Kidney (tissue), 14 donors: ENCODE measurements around the gene CFAP70. TPM values are rescaled to one million over a fixed set of nuclear protein-coding genes. Genes with fewer than 3 reads are reported as not detected.

ENCODE experiments used
- DNase-seq, 5 donors: peaks; one replicate each; pipeline ENCODE4 v3.0.0-alpha.2; 2013 to 2020
- FAIRE-seq: peaks from 2 replicates; lab custom pipeline; 2012; peaks lifted over from hg19 to GRCh38; lab: Jason Lieb, UNC
- H3K27ac ChIP-seq, 2 donors: one replicate each; pipeline ENCODE4 v1.7.0; 2013; ENCODE audit warnings: low read depth in 2 of 2, low read length in 2 of 2, inconsistent platforms in 1 of 2
- H3K27me3 ChIP-seq: one replicate; pipeline ENCODE4 v1.7.1; 2013; ENCODE audit warnings: low read length, inconsistent platforms; ENCODE audit not compliant: control insufficient read depth, insufficient read depth
- H3K36me3 ChIP-seq, 3 donors: one replicate each; pipeline versions ENCODE4 v1.7.0 to v1.7.1; 2013; ENCODE audit warnings: low read length in 3 of 3, control low read depth in 1 of 3, inconsistent platforms in 1 of 3; ENCODE audit not compliant: insufficient read depth in 3 of 3, control insufficient read depth in 2 of 3
- H3K4me1 ChIP-seq, 3 donors: one replicate each; pipeline versions ENCODE4 v1.7.0 to v1.7.1; 2013; ENCODE audit warnings: low read length in 3 of 3, inconsistent platforms in 1 of 3, low read depth in 1 of 3; ENCODE audit not compliant: control insufficient read depth in 2 of 3, insufficient read depth in 2 of 3
- H3K4me3 ChIP-seq, 3 donors: one replicate each; pipeline versions ENCODE4 v1.7.0 to v1.8.1; 2013; ENCODE audit warnings: low read length in 3 of 3, control low read depth in 1 of 3, inconsistent platforms in 1 of 3
- H3K9ac ChIP-seq, 3 donors: one replicate each; pipeline versions ENCODE4 v1.7.0 to v1.7.1; 2013; ENCODE audit warnings: low read length in 3 of 3, control low read depth in 1 of 3, inconsistent platforms in 1 of 3
- H3K9me3 ChIP-seq, 3 donors: one replicate each; pipeline versions ENCODE4 v1.7.0 to v1.7.1; 2013; ENCODE audit warnings: low read length in 3 of 3, control low read depth in 1 of 3, inconsistent platforms in 1 of 3; ENCODE audit not compliant: control insufficient read depth in 2 of 3, insufficient read depth in 1 of 3
- intact Hi-C: fragments of 100-400 bp; cut with DNase I; formaldehyde crosslinking; loops from one replicate; pipeline ENCODE4 v1.11.1; 2022
- polyA plus RNA-seq: library from polyadenylated mRNA; stranded (reverse); fragments of 350-450 nt; fragmentation: Illumina TruSeq; extraction: RNeasy Lipid Tissue Mini Kit (QIAGEN cat#74804); gene quantifications from one replicate; pipeline ENCODE4 v1.2.3, GENCODE V29; 2014; ENCODE audit warnings: low read depth, low replicate concordance; ENCODE audit not compliant: insufficient read depth
- total RNA-seq: library from RNA; stranded (reverse); fragmentation: NEBNext Ultra II Directional; extraction: Animal tissue kit (Norgen Biotek cat#: 25700); gene quantifications from one replicate; pipeline ENCODE4 v1.2.1, GENCODE V29; 2021
- TF ChIP-seq, protein P1 (sequence below): IDR thresholded peaks from 3 replicates; pipeline ENCODE4 v1.5.1; 2012; ENCODE audit warnings: mild to moderate bottlenecking, moderate library complexity, borderline replicate concordance; ENCODE audit not compliant: insufficient read depth; ENCODE audit errors: extremely low read depth
- donor health status: control.
- donor health status: control.
- donor health status: control.
- donor health status: control.
- donor health status: control.
- donor health status: DM: yes; HTN: yes; CAD: no.
- donor health status: Normal renal cell carcinoma (clear cell type).

CFAP70 gene
- total and polyA plus RNA-seq, 2 donors from 2014 or later = 6.0 to 8.7 TPM

DNA sequence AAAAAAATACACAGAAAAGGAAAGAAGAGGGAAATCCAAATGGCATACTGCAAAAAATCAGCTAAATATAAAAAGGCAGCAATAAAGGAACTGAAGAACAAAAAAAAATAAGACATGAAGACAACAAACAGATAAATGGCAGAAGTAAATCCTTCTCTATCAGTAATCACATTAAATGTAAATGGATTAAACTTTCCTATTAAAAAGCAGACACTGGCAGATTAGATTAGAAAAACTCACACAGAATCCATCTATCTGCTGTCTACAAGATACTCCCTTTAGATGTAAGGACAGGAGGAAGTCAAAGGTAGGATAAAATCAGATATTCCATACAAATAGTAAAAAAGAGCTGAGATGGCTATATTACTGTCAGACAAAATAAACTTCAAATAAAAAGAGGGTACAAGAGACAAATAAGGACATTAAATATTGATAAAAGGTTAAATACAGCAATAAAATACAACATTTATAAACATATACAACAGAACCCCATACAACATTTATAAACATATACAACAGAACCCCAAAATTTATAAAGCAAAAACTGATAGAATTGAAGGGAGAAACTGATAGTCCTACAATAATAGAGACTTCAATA lies 51.4 kb downstream of the CFAP70 start:
- no peak overlapping the region for H3K27ac ChIP-seq
- TF ChIP-seq, protein P1, sequence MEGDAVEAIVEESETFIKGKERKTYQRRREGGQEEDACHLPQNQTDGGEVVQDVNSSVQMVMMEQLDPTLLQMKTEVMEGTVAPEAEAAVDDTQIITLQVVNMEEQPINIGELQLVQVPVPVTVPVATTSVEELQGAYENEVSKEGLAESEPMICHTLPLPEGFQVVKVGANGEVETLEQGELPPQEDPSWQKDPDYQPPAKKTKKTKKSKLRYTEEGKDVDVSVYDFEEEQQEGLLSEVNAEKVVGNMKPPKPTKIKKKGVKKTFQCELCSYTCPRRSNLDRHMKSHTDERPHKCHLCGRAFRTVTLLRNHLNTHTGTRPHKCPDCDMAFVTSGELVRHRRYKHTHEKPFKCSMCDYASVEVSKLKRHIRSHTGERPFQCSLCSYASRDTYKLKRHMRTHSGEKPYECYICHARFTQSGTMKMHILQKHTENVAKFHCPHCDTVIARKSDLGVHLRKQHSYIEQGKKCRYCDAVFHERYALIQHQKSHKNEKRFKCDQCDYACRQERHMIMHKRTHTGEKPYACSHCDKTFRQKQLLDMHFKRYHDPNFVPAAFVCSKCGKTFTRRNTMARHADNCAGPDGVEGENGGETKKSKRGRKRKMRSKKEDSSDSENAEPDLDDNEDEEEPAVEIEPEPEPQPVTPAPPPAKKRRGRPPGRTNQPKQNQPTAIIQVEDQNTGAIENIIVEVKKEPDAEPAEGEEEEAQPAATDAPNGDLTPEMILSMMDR = no peak
- no peak for FAIRE-seq
- no peaks in the 10 kb centered on the region for H3K27me3 ChIP-seq
- intact Hi-C loops = no loop called here
- no peaks in the 10 kb centered on the region for H3K4me1 ChIP-seq
- H3K9ac ChIP-seq = no peak overlapping the region
- H3K9me3 ChIP-seq = peaks cover 0 to 18% (median 0%) of the 10 kb centered on the region in 3 donors
- DNase-seq = no peak
- no peaks in the 10 kb centered on the region for H3K36me3 ChIP-seq
- H3K4me3 ChIP-seq = no peak overlapping the region

DNA sequence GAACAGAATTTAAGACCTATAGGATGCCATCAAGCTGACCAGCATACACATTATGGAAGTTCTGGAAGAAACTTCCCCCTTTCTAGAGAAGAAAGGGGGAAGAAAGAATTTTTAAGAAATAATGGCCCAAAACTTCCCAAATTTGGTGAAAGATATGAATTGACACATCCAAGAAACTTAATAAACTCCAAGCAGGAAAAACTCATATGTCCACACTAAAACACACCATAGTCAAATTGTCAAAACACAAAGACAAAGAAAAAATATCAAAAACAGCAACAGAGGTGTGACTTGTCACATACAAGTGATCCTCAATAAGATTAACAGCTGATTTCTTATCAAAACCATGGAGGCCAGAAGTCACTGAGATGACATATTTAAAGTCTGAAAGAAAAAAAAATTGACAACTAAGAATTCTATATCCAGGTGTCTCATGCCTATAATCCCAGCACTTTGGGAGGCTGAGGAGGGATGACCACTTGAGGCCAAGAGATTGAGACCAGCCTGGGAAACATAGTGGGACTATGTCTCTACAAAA lies 52.4 kb downstream of the CFAP70 start:
- Histone ChIP-seq H3K27ac (no peak overlapping the region), H3K9me3 (peaks cover 0 to 18% (median 0%) of the 10 kb centered on the region in 3 donors), H3K9ac (no peak overlapping the region), H3K36me3 (no peaks in the 10 kb centered on the region), H3K4me1 (no peaks in the 10 kb centered on the region), H3K4me3 (no peak overlapping the region), H3K27me3 (no peaks in the 10 kb centered on the region)
- intact Hi-C loops = no loop called here
- FAIRE-seq = no peak
- DNase-seq = no peak
- TF ChIP-seq, protein P1 = no peak

GRCh38 chr10:73296946-73297345 lies 61.7 kb downstream of the CFAP70 start:
- Histone ChIP-seq H3K27ac (no peak overlapping the region), H3K4me1 (no peaks in the 10 kb centered on the region), H3K36me3 (peaks cover 0 to 6% (median 0%) of the 10 kb centered on the region in 3 donors), H3K27me3 (no peaks in the 10 kb centered on the region), H3K4me3 (no peak overlapping the region), H3K9me3 (no peaks in the 10 kb centered on the region), H3K9ac (no peak overlapping the region)
- intact Hi-C loops = no loop called here
- TF ChIP-seq, protein P1 = no peak
- FAIRE-seq (no peak), DNase-seq (no peak)
